ENCODE results near the gene KLHL6.
A peak's percentile ranks its signal among the peaks of the same experiment; 100 is the strongest.
"Not testable (repeated sequence)": the region's sequence is repeated elsewhere in the genome, so short reads cannot be mapped to it uniquely, and the experiment has no call there.

Gene KLHL6

DNA sequence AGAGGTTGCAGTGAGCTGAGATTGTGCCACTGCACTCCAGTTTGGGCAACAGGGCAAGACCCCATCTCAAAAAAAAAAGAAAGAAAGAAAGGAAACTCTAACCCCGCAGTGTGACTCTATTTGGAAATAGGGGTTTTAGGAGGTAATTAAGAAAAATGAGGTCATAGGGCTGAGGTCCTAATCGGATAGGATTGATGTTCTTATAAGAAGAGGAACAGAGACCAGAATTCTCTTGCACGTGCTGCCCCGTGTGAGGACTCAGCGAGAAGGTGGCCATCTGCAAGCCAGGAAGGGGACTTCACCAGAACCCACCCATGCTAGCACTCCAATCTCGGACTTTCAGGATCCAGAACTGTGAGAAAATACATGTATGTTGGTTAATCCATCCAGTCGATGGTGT lies 25.8 kb downstream of the KLHL6 start:
- no peak for DNase-seq

DNA sequence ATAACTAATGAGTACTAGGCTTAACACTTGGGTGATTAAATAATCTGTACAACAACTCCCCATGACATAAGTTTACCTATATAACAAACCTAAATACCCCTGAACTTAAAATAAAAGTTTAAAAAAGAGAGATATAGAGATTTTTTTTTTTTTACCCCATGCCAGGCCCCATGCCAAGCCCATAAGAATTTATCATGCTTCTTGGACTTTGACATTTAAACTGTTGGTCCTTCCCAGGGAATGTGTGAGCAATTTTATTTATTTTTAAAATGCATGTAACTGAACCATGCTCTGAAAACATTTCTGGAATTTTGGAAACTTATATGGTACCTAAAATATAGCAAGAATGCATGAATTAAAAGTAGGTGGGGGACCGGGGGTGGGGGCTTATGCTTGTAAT lies 26.3 kb downstream of the KLHL6 start:
- no peak for DNase-seq

DNA sequence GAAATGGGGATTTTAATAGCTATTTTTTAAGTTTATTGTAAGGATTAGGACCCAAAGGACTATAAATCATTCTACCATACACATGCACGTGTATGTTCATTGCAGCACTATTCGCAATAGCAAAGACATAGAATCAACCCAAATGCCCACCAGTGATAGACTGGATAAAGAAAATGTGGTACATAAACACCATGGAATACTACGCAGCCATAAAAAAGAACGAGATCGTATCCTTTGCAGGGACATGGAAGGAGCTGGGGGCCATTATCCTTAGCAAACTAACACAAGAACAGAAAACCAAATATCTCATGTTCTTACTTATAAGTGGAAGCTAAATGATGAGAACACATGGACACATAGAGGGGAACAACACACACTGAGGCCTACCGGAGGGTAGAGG lies 26.7 kb downstream of the KLHL6 start:
- not testable (repeated sequence) for DNase-seq

DNA sequence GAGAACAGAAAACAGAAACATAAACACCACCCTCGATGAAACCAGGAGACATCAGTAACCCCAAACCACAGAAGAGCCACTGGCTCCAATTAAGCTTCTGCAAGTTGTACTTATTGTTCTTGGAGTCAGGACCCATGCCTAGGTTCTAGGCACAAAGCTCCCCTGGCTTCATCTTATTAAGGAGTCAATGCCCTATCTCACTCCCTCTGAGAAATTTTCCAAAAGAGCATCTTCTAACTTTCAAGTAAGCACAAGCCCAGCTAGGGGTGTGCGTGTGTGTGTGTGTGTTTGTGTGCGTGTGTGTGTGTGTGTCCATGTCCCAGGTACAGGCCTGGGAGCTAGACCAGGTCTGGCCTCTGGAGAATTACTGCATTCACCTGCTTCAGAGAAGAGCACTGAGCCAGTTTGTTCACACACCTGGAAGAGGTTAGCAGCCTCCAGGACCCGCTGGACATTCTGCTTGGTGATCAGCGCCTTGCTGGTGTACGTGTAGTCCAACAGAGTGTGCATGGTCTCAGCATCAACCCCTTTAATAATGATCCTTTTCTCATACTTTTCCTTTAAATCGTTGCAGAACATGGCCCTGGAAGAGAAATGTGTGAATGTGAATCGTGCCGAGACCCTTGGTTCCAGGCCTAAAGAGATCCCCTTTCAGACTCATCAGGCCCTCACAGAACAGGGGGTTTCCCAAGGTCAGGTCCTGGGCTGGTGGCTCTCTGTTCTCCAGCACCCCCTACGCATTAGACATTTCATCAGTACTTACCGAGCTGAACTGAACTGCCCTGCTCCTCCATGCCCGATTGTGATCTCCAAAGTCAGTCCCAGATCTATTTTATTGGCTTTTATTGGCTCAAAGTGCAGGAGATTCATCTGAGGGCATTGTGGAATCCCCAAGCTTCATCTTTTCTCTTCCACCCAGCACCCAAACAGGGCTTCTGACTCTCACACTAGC lies 27.8 kb downstream of the KLHL6 start:
- DNase-seq: no peak

DNA sequence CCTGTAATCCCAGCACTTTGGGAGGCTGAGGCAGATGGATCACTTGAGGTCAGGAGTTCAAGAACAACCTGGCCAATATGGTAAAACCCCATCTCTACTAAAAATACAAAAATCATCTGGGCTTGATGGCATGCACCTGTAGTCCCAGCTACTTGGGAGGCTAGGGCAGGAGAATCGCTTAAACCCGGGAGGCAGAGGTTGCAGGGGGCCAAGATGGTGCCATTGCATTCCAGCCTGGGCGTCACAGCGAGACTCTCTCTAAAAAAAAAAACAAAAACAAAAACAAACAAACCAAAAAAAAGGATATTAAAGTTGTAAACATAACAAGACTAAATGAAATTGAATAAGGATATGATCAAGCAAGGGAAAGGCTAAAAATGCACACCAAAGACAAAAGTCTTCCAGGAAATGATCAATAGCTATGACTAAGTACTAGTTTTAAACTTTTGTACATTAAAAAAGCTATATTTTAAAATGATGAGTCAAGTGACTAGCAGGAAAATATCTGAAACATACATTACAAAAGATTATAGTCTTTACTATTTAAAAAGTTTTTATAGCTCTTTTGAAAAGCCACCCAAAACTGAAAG lies 28.6 kb downstream of the KLHL6 start:
- DNase-seq: no peak

DNA sequence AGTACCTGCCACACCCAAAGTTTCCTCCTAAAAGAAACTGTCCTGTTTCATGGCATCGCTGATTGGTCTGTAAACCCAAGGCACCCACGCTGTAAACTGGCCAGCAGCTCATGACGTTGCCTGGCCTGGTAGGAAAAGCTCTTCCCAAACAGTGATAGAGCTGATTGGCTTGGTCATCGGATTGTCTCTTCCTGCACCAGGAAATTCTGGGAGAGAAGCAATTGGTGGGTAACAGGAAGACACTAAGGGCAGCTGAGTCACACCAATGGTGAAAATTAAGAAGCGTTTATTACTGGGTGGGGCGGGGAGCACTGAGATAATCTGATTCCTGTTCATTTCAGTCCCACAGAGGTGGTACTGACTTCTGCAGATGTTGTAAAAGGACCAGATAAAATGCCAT lies 31.0 kb downstream of the KLHL6 start:
- DNase-seq: no peak

DNA sequence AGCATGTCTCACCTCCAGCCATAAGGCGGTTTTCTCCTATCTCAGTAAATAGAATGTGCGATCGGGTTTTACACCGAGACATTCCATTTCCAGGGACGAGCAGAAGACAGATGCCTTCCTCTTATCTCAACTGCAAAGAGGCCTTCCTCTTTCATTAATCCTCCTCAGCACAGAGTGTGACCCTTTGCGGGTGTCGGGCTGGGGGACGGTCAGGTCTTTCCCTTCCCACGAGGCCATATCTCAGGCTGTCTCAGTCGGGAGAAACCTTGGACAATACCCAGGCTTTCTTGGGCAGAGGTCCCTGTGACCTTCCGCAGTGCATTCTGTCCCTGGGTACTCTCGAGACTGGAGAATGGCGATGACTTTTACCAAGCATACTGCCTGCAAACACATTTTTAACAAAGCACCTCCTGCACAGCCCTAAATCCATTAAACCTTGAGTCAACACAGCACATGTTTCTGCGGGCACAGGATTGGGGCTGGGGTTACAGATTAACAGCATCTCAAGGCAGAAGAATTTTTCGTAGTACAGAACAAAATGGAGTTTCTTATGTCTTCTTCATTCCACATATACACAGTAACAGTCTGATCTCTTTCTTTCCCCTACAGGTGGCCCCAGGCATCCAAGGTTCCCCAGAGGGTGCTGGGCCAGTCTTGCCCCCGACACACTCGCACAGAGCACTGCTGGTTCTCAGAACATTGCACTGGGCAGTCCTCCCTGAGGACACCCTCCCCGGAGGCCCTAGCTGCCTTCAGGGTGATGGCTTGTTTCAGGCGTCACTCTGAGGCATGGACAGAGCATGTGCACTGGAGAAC lies 34.6 kb downstream of the KLHL6 start:
- DNase-seq: not testable (repeated sequence)

DNA sequence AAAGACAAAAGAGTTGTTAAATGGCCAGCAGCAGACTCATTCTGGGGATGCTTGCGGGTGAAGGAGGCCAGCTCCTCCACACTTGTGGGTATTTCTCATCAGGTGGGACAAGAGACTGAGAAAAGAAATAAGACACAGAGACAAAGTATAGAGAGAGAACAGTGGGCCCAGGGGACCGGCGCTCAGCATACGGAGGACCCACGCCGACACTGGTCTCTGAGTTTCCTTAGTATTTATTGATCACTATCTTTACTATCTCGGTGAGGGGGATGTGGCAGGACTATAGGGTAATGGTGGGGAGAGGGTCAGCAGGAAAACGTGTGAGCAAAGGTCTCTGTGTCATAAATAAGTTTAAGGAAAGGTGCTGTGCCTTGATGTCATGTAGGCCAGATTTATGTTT lies 35.2 kb downstream of the KLHL6 start:
- DNase-seq: not testable (repeated sequence)

DNA sequence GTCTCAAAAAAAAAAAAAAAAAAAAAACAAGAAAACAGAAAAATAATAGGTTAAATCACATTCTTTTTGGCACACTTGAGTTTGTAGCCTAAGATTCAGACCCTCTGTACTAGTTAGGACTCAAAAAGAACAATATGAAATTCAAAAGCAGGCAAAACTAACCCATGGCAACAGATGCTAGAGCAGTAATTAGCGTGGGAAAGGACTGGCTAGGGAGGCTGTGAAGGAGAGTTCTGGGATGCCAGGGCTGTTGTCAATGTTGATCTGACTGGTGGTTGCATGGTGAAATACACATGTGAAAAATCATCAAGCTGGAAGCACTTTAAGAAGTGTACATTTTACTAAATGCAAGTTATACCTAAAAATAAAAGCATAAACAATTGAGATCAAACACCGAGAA lies 35.6 kb downstream of the KLHL6 start:
- no peak for DNase-seq

DNA sequence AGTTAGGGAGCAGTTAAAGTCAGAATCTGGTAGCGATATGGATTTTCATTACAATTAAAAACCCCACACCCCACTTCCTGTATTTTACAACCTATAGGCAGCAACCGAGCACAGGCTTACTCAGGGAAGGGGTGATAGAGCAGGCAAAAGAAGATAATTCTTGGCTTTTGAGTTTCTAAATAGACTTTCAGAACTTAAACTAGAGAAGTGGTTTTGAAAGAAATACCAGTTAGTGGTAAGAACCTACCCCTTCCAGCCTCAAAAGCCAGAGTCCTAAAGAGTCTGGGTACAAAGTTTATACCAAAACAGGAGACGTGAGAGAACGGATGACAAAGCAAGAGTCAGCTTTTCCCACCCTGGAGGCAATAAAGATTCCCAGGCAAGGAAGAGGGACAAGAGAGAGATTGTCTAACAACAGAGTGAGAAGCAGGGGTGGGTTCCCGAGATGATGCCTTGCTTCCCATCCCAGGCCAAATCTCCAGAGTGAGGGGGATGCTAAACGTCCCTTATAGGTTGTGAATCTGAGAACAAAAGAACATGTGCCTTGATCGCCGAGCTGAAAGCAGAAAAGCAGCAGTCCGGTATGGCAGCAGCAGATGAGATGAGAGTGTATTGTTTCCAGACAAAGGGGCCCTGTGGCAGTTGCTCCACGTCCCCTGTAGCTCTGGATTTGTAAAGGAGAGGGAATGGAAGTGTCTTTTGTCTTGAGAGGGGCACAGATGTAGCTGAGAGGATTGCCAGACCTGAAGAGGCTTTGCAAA lies 36.8 kb downstream of the KLHL6 start:
- DNase-seq: peak; percentile 5

DNA sequence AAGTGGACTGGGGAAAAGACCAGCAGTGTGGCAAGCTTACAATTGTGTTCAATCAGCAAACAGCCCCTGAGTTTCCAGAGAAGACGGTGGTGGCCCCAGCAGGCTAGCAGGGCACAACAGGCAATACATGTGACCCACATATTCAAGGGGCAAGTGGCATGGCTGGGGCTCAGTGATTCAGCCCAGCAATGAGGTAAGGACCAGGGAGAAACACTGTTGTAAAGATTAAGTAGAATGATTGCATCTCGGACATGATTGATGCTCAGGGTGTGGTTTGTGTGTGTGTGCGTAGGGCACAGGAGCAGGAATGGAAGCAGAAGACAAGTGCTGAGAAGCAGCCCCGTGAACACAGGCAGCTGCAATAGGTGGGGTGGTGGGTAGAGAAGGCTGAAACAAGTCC lies 37.9 kb downstream of the KLHL6 start:
- no peak for DNase-seq

DNA sequence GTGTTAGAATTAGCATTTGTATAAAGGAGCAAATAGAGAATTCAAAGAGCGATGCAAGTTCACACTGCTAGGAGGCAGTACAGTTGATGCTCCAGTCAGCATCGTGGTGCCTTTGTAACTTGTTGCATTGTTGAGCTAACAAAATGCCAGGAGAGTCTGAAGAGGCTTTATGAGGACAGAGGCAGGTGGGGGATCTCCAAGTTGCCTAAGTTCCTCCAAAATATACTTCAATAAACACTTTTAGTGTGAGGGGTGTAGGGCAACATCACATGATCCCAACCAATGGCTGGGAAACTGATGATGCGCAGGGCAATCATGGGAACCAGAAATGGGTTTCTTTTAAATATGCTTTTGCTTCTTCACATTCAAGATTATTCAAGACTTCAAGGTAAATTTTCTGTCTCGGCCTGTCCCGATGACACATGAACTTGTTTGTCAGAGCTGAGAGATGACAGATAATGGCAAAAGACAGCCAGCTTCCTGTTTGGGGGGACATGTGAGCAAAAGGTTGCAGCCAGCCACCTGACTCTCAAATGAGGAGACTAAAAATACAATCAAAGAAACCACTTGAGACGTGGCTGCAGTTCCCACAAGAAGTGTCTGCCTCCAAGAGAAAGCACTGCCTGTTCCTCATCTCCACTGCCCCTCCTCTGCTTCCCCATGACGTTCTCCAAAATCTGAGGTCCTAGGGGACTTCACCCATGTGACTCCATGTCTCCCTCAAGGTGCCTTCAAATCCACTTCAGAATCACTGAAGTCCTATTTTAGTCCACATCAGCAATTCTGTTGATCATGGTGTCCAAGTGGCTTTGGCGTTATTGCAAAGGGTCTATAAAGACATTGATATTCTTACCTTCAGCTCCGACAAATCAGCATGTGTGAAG lies 39.3 kb downstream of the KLHL6 start:
- DNase-seq: no peak

DNA sequence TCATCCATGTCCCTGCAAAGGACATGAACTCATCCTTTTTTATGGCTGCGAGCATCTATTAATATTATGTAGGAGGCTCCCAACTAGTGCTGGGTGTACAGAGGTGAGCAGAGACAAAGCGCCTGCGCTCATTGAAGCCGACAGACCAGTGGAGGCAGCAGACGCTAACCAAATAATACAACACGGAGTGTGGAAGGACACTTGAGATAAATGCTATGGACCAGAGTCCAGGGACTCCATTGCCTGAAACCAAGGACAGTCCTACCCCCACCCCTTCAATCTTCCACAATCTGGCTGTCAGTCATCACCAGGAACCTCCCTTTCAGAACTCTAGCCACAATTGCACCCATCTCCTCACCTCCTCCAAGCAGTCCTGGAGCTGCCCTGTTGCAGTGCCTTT lies 41.5 kb downstream of the KLHL6 start:
- DNase-seq: no peak

DNA sequence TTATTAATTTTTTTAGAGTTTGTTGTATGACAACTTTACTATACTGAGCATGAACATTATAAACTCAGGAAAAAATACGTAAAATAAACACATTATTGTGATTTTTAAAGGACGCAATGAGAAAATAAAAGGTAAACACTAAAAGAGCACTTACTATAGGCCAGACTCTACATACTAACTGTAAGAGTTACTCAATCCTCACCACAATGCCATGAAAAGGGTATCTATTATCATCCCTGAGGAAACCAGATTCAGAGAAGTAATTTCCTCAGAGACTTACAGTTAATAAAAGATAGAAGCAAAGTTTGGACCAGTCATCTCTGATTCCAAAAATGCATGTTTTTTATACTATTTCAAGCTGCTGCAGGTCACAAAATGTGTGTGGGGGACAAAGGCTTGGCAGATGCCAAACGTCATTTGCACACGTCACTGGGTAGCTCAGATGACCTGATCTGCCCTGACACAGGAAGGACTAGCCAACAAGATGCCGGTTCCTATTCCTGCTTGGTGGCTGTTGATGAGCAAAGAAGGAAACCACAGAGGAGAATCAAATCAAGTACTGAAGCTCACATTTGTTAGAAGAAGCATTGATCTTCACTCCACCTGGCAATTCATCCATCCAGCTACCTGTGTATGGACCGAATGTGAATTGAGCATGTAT lies 42.3 kb downstream of the KLHL6 start:
- DNase-seq: no peak

DNA sequence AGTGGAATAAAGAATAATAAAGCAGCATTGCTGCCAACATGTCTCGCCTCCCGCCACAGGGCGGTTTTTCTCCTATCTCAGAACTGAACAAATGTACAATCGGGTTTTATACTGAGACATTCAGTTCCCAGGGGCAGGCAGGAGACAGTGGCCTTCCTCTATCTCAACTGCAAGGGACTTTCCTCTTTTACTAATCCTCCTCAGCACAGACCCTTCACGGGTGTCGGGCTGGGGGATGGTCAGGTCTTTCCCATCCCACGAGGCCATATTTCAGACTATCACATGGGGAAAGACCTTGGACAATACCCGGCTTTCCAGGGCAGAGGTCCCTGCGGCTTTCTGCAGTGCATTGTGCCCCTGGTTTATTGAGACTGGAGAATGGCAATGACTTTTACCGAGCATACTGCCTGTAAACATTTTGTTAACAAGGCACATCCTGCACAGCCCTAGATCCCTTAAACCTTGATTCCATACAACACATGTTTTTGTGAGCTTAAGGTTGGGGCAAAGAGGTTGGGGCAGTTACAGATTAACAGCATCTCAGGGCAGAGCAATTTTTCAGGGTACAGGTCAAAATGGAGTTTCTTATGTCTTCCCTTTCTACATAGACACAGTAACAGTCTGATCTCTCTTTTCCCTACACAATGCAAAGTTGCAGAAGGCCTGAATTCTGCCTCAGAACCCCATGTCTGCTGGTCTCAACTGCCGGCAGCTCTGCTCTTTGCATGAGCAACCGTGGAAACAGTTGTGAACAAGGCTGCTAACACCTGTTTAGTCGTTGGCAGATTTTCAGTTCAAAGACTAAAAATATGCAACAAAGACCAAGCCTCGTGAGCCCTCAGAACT lies 44.0 kb downstream of the KLHL6 start:
- not testable (repeated sequence) for DNase-seq

DNA sequence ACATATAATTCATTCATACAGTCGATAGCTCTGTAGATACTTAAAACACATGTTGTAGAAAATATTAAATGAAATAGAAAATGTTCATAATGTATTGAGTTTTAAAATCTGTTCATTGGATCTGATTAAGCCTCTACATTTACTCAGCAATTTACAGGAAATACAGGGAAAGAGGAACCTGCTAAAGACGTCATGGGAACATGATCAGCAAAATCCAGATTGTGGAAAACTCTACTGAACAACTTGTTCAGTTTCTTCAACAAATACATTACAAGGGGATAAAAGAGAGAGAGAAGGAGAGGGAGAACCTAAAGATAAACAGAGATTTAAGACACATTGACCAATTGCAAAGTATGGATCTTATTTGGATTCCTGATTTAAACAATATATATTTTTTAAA lies 46.7 kb downstream of the KLHL6 start:
- no peak for DNase-seq

DNA sequence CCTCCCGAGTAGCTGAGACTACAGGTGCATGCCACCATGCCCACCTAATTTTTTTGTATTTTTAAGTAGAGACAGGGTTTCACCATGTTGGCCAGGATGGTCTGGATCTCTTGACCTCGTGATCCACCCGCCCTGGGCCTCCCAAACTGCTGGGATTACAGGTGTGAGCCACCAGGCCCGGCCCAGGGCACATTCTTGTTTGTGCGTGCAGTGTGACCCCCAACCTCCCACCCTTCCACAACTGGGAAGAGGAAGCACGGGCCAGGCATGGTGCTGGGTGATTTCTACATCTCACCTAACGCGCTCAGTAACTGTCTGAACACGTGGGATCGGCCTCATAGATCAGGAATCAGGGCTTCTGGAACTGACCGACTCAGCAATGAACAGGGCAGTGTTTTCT lies 48.0 kb downstream of the KLHL6 start:
- no peak for DNase-seq

DNA sequence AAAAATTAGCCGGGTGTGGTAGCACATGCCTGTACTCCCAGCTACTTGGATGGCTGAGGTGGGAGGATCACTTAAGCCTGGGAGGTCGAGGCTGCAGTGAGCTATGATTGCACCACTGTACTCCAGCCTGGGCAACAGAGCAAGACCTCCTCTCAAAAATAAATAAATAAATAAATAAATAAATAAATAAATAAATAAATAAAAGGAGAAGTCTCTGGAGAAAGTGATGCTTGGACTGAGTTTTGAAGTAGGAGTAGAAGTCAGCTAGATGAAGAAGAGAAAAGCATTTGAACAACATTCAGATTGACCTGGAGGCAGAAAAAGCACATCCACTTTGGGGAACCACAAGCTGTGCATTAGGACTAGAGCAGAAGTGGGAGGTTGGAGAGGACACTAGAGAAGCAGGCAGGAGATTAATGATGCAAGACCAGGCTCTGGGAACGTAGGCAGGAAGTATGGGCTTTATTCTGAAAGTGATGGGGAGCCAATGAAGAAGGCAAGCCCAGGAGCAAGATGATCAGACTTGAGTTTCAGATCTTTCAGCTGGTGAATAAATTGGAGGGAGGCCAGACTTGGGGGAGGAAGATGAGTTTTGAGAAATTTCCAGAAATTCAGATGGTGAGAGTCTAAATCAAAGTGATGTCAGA lies 48.7 kb downstream of the KLHL6 start:
- DNase-seq: no peak

DNA sequence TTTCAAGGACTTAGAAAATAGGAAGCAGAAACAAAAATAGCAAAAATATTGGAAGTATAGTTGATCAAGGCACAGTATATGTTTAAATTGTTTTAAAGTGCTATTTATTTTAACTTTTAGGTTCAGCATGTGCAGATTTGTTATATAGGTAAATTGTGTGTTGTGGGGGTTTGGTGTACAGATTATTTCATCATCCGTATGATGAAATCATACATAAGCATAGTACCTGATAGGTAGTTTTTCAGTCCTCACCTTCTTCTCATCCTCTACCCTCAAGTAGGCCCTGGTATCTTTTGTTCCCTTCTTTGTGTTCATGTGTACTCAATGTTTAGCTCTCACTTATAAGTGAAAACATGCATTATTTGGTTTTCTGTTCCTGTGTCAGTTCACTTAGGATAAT lies 50.9 kb downstream of the KLHL6 start:
- no peak for DNase-seq

DNA sequence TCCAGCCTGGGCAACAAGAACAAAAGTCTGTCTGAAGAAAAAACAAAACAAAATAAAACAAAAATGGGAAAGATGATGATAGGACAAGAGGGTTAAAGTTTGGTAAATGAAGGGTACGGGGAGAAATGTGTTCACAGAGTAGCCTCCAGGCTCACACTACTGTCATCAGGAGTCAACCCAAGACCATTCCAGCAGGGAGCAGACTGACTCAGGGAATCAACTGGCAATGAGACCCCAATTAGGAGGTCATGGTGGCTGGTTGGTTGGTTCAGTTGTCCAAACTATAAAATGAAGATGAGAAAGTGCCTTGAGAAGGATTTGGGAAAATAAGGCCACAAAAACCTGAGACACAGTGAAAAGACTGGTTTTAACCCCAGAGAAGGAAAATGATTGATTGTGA lies 51.8 kb downstream of the KLHL6 start:
- DNase-seq: no peak
